Activated CD4-positive, alpha-beta T cell treated with anti-CD3 and anti-CD28 coated beads, Interleukin-2, amount 10 ng/mL, durations not matched to agents 7 days and 5 days (primary cell): ENCODE results near the gene LITAF. TPM values are rescaled to one million over a fixed set of nuclear protein-coding genes. Genes with fewer than 3 reads are reported as not detected.
A peak's percentile ranks its signal among the peaks of the same experiment; 100 is the strongest.

Experiments used
- CTCF ChIA-PET: fragments of 350-600 bp; sonication (Branson Sonifier 250); formaldehyde crosslinking; loops from one replicate; lab custom pipeline; 2021; ENCODE audit warnings: antibody characterized with exemption; lab: Charles Lee
- POLR2A ChIA-PET: fragments of 350-600 bp; sonication (Branson Sonifier 250); formaldehyde crosslinking; loops from one replicate; lab custom pipeline; 2021; ENCODE audit warnings: antibody characterized with exemption; lab: Charles Lee
- DNase-seq: peaks from one replicate; pipeline ENCODE4 v3.0.0-alpha.2; 2020
- H3K27ac Mint-ChIP-seq: one replicate; pipeline ENCODE4 v1.8.0; 2021; ENCODE audit warnings: mild to moderate bottlenecking, moderate library complexity, mixed read lengths
- H3K27me3 Mint-ChIP-seq: one replicate; pipeline ENCODE4 v1.8.0; 2021; ENCODE audit warnings: mixed read lengths
- H3K36me3 Mint-ChIP-seq: one replicate; pipeline ENCODE4 v1.8.0; 2021; ENCODE audit warnings: low read depth, mixed read lengths
- H3K4me1 Mint-ChIP-seq: one replicate; pipeline ENCODE4 v1.8.0; 2021; ENCODE audit warnings: mixed read lengths
- H3K4me3 Mint-ChIP-seq: one replicate; pipeline ENCODE4 v1.8.0; 2021; ENCODE audit warnings: mild to moderate bottlenecking, moderate library complexity, mixed read lengths
- H3K9me3 Mint-ChIP-seq: one replicate; pipeline ENCODE4 v1.8.0; 2021; ENCODE audit warnings: mixed read lengths
- total RNA-seq, 2 experiments: library from RNA; stranded (reverse); gene quantifications; one replicate each; pipeline ENCODE4 v1.2.3, GENCODE V29; 2021

Gene LITAF
- total RNA-seq, 2 experiments from 2014 or later: 133 to 141 TPM

DNA sequence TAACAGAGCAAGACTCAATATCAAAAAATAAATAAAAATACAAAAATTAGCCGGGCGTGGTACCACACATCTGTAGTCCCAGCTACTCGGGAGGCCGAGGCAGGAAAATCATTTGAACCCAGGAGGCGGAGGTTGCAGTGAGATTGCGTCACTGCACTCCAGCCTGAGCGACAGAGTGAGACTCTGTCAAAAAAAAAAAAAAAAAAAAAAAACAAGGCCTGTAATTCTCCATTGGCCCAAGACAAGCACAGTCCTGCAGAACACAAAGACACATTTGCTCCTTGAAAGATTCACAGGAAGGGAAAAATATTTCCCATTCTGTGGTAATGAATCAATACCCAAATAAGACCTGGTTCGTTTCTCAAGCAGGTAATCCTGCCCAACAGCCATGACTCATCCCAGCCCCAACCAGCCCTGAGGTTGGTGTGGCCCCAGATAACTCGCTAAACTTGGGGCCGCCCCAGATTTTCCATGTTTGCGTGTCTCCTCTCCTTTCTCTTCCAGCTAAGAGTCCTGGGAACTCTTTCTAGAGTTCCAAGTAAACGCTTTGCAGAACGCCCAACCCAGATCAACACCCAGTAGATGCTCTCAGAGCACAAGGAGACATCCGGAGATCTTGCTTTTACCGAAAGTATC lies 41.2 kb upstream of the LITAF start:
- POLR2A ChIA-PET: interaction anchor here (0.6 kb wide), 1 partner anchor 154 kb away, joined by 4 read pairs; no protein-coding TSS in a partner anchor
- DNase-seq: no peak
- CTCF ChIA-PET: interaction anchor here (0.6 kb wide), 2 partner anchors 92 to 542 kb away, joined by 3 read pairs; no protein-coding TSS in a partner anchor
- H3K4me1 Mint-ChIP-seq: peaks cover 55% of the 10 kb centered on the region
- H3K36me3 Mint-ChIP-seq: peaks cover 7% of the 10 kb centered on the region
- no peak overlapping the region for H3K27ac Mint-ChIP-seq
- H3K27me3 Mint-ChIP-seq: no peaks in the 10 kb centered on the region
- H3K4me3 Mint-ChIP-seq: no peak overlapping the region
- H3K9me3 Mint-ChIP-seq: peaks cover 3% of the 10 kb centered on the region

DNA sequence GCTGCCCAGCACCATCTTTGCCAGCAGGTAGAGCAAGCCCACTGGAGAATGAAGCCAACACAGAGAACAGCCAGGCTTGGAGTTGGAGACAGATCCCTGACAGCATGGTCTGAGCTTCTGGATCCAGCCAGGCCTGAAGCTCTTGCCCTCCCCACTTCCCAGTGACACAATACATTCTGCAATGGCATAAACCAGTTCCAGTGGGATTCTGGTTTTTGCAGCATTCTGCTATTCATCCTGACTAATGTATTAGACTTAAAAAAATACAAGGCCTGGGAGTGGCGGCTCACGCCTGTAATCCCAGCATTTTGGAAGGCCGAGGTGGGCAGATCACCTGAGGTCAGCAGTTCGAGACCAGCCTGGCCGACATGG lies 40.6 kb upstream of the LITAF start:
- CTCF ChIA-PET: interaction anchor here (0.6 kb wide), 1 partner anchor 93 kb away, joined by 3 read pairs; no protein-coding TSS in a partner anchor
- Mint-ChIP-seq H3K9me3 (peaks cover 3% of the 10 kb centered on the region), H3K27ac (no peak overlapping the region), H3K36me3 (peaks cover 7% of the 10 kb centered on the region), H3K4me1 (peaks cover 59% of the 10 kb centered on the region), H3K4me3 (no peak overlapping the region), H3K27me3 (no peaks in the 10 kb centered on the region)
- DNase-seq: no peak
- POLR2A ChIA-PET: no interaction called here

DNA sequence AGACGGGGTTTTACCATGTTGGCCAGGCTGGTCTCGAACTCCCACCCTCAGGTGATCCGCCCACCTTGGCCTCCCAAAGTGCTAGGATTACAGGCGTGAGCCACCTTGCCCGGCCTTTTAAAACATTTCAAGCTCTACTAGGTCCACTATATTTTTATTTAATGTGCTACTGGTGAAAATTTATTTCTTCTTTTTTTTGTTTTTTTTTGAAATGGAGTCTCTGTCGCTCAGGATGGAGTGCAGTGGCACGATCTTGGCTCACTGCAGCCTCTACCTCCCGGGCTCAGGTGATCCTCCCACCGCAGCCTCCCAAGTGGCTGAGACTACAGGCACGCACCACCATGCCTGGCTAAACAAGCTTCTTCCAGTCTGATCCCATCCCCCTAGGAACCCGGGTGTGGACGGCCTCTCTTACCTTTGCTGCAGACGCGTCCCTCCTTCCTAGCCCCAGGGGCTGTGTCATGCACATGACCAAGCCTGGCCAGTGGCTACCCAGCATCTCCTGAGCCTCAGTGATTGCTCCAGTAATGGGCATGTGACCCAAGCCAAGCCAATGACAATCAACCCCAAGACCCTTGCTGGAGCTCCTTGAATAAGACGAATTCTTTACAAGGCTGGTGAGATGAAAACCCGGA lies 40.1 kb upstream of the LITAF start:
- H3K4me1 Mint-ChIP-seq: peaks cover 65% of the 10 kb centered on the region
- ChIA-PET CTCF (interaction anchor here (0.7 kb wide), 1 partner anchor 9 kb away, joined by 3 read pairs; no protein-coding TSS in a partner anchor), POLR2A (no interaction called here)
- no peak overlapping the region for H3K27ac Mint-ChIP-seq
- H3K36me3 Mint-ChIP-seq: peaks cover 9% of the 10 kb centered on the region
- H3K27me3 Mint-ChIP-seq: no peaks in the 10 kb centered on the region
- no peak for DNase-seq
- H3K9me3 Mint-ChIP-seq: peaks cover 3% of the 10 kb centered on the region
- no peak overlapping the region for H3K4me3 Mint-ChIP-seq

DNA sequence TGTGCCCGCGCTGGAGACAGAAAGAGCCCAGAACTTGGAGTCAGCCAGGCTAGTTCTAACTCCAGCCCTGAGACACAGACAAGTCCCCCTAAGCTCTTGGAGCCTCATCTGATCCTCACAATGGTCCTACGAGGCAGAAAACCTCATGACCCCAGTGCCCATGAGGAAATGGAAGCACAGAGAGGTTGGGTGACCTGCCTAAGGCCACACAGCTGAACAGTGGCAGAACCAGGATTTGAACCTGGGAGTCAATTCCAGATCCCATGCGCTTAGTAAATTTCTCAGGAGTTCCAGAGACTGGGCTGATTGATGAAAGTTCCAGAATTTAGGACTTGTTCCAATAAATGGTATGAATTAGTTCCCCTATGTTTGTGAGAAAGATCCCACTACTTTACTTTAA lies 39.0 kb upstream of the LITAF start:
- CTCF ChIA-PET: no interaction called here
- H3K4me3 Mint-ChIP-seq: no peak overlapping the region
- peaks cover 3% of the 10 kb centered on the region for H3K9me3 Mint-ChIP-seq
- no peak for DNase-seq
- peaks cover 14% of the 10 kb centered on the region for H3K36me3 Mint-ChIP-seq
- H3K4me1 Mint-ChIP-seq: peaks cover 71% of the 10 kb centered on the region
- H3K27ac Mint-ChIP-seq: peak overlapping the region; percentile 75
- H3K27me3 Mint-ChIP-seq: no peaks in the 10 kb centered on the region
- POLR2A ChIA-PET: no interaction called here

DNA sequence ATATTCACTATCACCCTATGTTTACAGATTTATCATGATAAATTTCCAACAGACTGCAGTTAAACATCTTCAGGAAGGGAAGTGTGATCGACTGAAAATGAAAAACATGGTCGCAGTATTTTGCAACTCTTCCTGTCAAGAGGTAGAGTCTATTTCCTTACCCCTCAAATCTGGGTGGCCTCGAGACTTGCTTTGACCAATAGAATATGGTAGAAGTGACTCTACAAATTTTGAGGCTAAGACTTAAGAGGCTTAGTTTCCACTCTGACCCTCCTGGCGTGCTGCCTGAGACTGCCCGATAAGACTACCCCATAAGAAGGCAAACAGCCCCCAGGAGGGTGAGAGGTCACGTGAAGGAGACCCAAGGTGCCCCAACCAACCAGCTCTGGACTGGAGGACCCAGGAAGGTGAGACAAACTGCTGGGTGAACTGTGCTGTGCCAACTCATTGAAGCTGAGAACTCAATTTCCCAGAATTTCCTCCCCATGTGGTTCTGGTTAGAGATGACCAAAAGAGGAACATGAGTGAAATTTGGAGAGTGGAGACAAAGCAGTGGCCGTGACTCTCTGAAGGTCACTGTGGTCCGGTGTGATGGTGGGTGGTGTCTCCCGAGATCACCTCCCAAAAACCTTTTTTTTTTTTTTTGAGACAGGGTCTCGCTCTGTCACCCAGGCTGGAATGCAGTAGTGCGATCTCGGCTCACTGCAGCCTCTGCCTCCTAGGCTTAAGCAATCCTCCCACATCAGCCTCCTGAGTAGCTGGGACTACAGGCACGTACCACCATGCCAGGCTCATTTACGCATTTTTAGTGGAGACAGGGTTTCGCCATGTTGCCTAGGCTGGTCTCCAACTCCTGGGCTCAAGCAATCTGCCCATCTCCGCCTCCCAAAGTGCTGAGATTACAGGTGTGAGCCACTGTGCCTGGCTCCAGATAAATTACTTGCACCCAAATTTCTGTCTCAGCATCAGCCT lies 38.2 kb upstream of the LITAF start:
- Mint-ChIP-seq H3K9me3 (peaks cover 10% of the 10 kb centered on the region), H3K4me1 (peaks cover 71% of the 10 kb centered on the region), H3K27me3 (no peaks in the 10 kb centered on the region), H3K27ac (peak overlapping the region; percentile 87), H3K4me3 (peak overlapping the region; percentile 5), H3K36me3 (peaks cover 21% of the 10 kb centered on the region)
- ChIA-PET CTCF (no interaction called here), POLR2A (no interaction called here)
- DNase-seq: no peak

DNA sequence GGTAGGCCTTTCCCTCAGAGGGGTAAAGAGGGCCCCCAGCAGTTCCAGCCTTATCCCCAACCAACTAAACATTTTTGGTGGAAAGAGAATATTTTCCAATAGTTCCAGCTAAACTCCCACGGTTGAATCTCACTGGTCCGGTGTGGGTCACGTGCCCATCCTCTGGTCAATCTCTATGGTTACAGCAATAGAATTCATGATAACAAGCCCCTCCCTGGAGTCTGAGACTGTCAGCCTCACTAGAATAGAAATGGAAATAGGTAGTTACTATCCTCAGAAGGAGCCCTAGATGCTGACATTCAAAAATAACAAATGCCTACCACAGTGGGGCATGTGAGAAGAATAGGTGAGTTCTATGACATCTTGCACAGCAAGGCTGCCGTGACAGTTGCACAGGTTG lies 37.5 kb upstream of the LITAF start:
- H3K36me3 Mint-ChIP-seq: peaks cover 23% of the 10 kb centered on the region
- peaks cover 10% of the 10 kb centered on the region for H3K9me3 Mint-ChIP-seq
- peaks cover 73% of the 10 kb centered on the region for H3K4me1 Mint-ChIP-seq
- ChIA-PET CTCF (no interaction called here), POLR2A (no interaction called here)
- peak overlapping the region; percentile 87 for H3K27ac Mint-ChIP-seq
- no peaks in the 10 kb centered on the region for H3K27me3 Mint-ChIP-seq
- peak overlapping the region; percentile 5 for H3K4me3 Mint-ChIP-seq
- DNase-seq: peak; percentile 20

DNA sequence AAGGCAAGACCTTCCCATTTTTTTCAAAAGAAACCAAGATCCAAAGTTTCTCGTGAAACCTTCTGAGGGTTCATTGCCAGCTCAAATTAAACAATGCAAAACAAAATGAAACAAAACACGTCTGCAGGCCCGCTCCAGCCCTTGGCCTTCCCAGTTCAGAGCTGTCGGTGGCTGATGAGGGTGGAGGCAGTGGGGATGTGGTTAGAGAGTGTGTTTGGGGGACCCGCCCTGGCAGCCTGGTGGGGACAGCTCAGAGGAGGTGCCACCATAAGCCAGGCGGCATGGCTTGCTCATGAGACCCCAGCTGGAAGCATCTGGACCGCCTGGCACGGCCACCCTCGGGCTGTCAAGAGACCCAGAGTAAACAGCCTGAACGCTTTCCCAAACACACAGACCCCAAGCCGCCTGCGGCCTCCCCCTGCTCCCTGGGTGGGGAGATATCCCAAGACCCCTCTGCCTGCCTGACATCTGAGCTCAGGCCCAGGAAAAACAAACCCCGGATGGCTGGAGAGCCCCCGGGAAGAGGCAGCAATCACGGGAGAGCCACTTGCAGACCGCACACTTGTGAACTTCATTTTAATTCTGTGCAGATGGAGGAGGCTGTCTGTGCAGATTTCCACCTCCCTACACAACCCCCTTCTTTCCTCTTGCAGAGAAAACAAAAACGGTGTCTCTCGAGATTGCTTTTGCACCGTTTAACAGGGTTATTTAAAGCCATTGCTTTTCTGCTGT lies 35.4 kb upstream of the LITAF start:
- ChIA-PET POLR2A (interaction anchor here (1.0 kb wide), 1 partner anchor 37 kb away, joined by 4 read pairs; no protein-coding TSS in a partner anchor), CTCF (interaction anchor here (0.7 to 1.5 kb wide), 8 partner anchors 18 to 474 kb away, joined by 3 to 5 read pairs (median 4); no protein-coding TSS in a partner anchor)
- Mint-ChIP-seq H3K4me3 (peak overlapping the region; percentile 72), H3K4me1 (peaks cover 80% of the 10 kb centered on the region), H3K27me3 (no peaks in the 10 kb centered on the region), H3K36me3 (peaks cover 21% of the 10 kb centered on the region), H3K9me3 (peaks cover 12% of the 10 kb centered on the region), H3K27ac (peak overlapping the region; percentile 96)
- peak; percentile 80 for DNase-seq

DNA sequence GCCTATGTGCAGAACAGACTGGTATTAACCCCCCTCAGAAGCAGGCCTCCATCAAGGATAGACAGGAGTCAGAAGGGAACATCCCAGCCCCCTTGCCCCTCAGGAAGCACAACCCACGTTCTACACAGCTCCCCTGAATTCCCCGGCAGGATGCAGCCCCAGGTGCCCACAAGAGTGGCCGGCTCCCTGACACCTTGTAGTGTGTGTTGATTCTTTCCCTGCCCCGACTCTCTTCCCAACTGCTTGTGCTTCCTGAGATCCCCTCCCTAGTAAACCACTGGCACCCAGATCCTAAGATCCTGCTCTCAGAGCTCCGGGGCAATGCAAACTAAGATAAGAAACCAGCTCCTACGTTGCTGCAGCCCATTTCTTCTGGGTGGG lies 34.8 kb upstream of the LITAF start:
- CTCF ChIA-PET: interaction anchor here (0.7 to 1.5 kb wide), 9 partner anchors 18 to 474 kb away, joined by 3 to 5 read pairs (median 3); no protein-coding TSS in a partner anchor
- POLR2A ChIA-PET: interaction anchor here (1.0 kb wide), 1 partner anchor 36 kb away, joined by 4 read pairs; no protein-coding TSS in a partner anchor
- no peak for DNase-seq
- peaks cover 76% of the 10 kb centered on the region for H3K4me1 Mint-ChIP-seq
- no peaks in the 10 kb centered on the region for H3K27me3 Mint-ChIP-seq
- peak overlapping the region; percentile 72 for H3K4me3 Mint-ChIP-seq
- peaks cover 12% of the 10 kb centered on the region for H3K9me3 Mint-ChIP-seq
- peaks cover 21% of the 10 kb centered on the region for H3K36me3 Mint-ChIP-seq
- H3K27ac Mint-ChIP-seq: peak overlapping the region; percentile 96

DNA sequence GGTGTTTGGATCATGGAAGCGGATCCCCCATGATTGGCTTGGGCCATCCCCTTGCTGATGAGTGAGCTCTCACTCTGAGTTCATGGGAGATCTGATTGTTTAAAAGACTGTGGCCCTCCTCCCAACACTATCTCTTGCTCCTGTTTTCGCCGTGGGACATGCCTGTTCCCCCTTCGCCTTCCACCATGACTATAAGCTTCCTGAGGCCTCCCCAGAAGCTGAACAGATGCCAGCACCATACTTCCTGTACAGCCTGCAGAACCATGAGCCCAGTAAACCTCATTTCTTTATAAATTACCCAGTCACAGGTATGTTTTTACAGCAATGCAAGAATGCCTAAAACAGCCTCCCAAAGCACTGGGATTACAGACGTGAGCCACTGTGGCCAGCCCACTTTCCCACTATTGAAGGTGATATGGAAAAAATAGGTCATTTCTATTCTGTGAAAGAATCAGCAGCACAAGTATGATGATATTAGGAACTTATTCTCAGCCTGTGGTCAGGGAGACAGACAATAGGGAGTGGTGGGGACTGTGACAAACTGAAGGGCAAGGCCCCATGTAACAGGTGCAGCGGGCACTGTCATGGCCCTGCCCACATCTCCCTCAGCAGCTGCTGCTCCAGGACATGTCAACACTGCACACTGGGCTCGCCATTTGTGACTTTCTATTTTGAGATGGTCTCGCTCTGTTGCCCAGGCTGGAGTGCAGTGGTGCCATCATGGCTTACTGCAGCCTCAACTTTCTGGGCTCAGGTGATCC lies 33.7 kb upstream of the LITAF start:
- Mint-ChIP-seq H3K9me3 (peaks cover 12% of the 10 kb centered on the region), H3K27me3 (peaks cover 2% of the 10 kb centered on the region), H3K36me3 (peaks cover 21% of the 10 kb centered on the region), H3K4me1 (peaks cover 72% of the 10 kb centered on the region), H3K4me3 (no peak overlapping the region), H3K27ac (peak overlapping the region; percentile 96)
- ChIA-PET CTCF (interaction anchor here (0.6 to 2.0 kb wide), 4 partner anchors 13 to 365 kb away, joined by 3 to 6 read pairs (median 4); no protein-coding TSS in a partner anchor), POLR2A (no interaction called here)
- no peak for DNase-seq

DNA sequence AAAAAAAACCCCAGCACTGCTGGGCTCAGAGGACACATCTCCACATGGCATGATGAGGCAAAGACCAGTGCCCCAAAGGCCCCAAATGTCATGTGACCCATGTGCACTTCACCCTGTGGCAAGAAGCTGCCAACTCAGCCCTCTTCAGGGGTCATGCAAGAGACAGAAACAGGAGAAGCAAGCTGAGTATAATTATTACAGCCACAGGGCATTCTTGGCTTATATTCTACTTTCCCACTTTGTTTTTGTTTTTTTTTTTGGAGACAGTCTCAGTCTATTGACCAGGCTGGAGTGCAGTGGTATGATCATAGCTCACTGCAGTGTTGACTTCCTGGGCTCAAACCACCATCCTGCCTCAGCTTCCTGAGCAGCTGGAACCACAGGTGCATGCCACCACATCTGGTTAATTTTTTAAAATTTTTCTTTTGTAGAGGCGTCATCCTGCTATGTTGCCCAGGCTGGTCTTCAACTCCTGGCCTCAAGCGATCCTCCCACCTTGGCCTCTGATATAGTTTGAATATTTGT lies 32.7 kb upstream of the LITAF start:
- Mint-ChIP-seq H3K27ac (peak overlapping the region; percentile 96), H3K9me3 (peaks cover 12% of the 10 kb centered on the region), H3K36me3 (peaks cover 21% of the 10 kb centered on the region), H3K4me1 (peaks cover 65% of the 10 kb centered on the region), H3K27me3 (peaks cover 2% of the 10 kb centered on the region), H3K4me3 (peak overlapping the region; percentile 51)
- POLR2A ChIA-PET: interaction anchor here (0.7 kb wide), 1 partner anchor 232 kb away, joined by 6 read pairs; the partner anchor contains the start of gene RSL1D1
- peak; percentile 71 for DNase-seq
- CTCF ChIA-PET: interaction anchor here (0.6 to 2.0 kb wide), 4 partner anchors 12 to 88 kb away, joined by 3 to 6 read pairs (median 4); no protein-coding TSS in a partner anchor
